NCI-H1436 treated with DMSO at 0.1 percent for 48 hours (cell line): ENCODE results near the gene RASGRF1.

Source experiments
- DNase-seq: peaks from one replicate; lab custom pipeline; 2025; lab: John Stamatoyannopoulos, UW

Gene RASGRF1

DNA sequence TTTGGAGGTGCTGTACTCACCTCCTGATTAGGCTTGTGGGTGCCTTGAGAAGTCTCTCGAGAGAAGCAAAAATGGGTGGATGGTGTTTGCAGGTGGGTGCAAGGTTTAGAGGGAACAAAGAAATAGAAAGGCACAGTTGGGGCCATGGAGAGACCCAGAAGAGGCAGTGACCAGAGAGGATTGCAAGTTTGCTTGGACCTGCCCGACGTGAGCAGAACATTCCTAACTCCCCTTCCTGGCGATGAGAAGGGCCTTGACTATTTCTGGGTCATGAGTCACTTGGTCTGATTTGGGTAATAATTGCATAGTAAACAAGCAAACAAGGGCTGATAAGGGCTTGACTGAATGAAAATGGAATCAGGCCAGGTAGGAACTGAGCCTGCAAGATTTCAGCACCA, 138.7 kb downstream of the RASGRF1 start:
- no peak for DNase-seq

DNA sequence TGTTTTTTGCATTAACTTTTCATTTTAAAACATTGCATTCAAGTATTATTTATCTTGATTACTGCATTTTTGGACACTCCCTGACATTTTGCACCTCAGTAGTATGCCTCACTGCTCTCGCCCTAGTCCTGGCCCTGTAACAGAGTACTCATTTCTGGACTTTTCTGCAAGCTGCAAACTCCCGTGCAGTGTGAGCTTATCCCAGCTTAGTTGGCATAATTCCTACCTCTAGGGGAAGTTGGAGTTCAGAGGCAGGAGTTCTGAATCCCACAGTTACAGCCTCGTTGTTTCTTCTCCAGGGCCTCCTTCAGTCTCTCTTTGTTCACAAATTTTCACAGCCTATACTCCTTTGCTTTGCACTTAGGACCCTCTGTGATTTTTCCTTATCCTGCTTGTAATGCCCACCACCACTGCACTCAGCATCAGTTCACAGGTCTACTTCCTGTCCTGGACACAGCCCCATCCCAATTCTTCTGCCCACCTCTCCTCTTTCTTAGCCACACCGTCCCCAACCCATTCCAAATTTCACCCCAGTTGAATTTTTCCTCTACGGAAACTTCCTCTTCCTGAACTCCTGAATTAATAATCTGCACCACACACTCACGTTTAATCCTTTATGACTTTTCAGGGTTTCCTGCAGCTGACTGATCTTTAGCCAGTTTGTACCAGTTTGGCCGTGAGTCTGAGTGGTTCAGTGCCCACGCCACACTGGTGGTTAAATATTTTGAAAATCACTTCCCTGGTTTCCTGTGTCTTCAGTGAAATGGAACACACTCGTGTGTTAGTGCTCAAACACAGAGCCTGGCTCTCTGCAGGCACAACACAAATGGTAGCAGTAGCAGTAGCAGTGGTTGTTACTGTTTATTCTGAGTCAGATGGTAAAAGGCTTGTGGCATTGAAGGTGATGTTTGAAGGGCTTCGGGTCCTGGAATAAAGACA, 139.4 kb downstream of the RASGRF1 start:
- DNase-seq, result no peak

GRCh38 chr15:78950343-78950742, 140.2 kb downstream of the RASGRF1 start:
- DNase-seq, result no peak

- DNase-seq, result no peak
Observed at GRCh38 chr15:78949461-78949860, 141.1 kb downstream of the RASGRF1 start.

GRCh38 chr15:78947506-78947905, 143.1 kb downstream of the RASGRF1 start:
- DNase-seq, result no peak

- no peak for DNase-seq
Observed at GRCh38 chr15:78946493-78946892, 144.1 kb downstream of the RASGRF1 start.

GRCh38 chr15:78944669-78945407, 145.7 kb downstream of the RASGRF1 start, which contains the start of gene CTSH:
Gene CTSH, minus strand, starts transcription at chr15:78945046. Its CDS starts 65 bp downstream, at chr15:78944981.
- DNase-seq, result no peak

GRCh38 chr15:78944202-78944625, 146.4 kb downstream of the RASGRF1 start:
- DNase-seq, result no peak

DNA sequence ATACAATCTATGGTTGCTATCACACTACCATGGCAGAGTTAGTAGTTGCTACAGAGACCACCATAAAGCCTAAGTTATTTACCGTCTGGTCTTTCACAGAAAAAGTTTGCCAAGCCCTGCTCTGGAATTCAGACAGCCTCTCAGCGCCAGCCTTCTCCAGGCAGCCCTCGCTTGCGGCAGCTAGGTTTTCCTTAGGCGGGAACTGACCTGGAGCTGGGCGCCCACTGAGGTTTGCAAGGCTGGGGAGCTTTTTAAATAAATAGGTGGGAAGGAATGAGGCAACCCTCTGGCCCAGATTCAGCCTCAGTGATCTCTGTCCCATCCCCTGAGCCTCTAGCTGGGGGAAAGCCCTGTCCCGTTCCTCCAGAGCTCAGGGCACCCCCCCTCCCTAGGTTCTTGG, 146.9 kb downstream of the RASGRF1 start:
- no peak for DNase-seq

GRCh38 chr15:78942741-78943140, 147.8 kb downstream of the RASGRF1 start:
- no peak for DNase-seq

- DNase-seq, result no peak
Observed at GRCh38 chr15:78938658-78939488, 151.7 kb downstream of the RASGRF1 start.

GRCh38 chr15:78937132-78937739, 153.3 kb downstream of the RASGRF1 start:
- DNase-seq, result no peak

GRCh38 chr15:78934655-78935023, 155.9 kb downstream of the RASGRF1 start:
- DNase-seq, result no peak

DNA sequence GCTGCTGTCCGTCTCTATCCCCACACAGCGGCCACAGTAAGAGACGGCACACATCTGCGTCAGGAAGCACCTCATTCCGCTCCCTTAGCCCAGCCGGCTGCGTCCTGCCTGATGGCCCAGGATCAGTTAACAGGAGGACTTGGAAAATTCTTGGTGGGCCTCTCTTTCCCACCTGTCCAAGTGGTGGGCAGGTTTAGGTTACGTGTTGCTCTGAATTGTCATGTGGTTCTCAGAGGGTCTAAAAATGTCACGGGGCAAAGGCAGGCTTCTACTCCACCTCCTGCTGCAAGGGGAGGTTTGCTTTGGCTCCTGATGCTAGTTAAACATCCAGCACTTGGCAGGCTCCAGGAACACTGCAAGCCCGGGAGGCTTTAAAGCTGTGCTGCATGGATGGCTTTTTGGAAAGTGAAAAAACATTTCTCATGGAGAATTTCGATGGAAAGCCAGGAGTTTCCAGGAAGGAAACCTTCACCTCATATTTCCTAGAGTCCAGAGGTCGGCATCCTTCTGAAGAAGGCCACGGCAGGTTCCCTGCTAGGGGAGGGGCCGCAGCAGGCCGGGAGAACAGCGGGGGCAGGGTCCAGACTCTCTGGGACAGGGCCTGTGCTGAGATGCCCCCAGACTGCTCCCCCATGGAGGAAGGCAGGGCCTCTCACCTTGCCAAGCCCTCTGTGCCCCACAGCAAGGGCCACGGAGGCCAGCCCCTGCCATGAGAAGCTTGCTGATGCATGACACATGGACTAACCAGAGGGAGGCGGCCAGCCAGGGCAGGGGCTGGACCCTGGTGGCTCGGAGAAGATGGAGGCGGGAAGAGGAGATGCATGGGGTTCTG, 156.5 kb downstream of the RASGRF1 start:
- DNase-seq, result no peak

- DNase-seq, result no peak
Observed at GRCh38 chr15:78933187-78933822, 157.3 kb downstream of the RASGRF1 start.

DNA sequence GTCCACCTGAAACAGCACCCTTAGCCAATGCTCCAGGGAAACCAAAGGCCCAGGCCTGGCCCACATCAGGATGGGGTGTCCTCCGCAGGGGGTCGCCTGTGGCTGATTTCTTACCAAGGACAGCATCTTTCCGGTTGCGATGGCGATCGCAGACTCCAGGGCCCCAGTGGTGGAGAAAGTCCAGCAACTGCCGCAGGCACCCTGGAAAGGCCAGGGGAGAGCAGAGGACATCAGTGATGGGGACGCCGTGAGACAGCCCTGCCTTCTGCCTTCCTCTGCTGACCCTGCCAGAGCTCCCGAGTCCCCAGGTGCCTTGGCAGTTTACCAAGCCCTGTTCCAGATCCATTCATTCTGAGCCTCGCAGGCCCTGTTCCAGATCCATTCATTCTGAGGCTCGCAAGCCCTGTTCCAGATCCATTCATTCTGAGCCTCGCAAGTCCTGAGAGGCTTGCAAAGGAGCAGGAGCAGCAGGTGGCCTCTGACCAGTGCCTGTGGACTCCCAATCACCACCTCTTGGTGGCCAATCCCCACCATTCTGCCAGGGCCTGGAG, 158.2 kb downstream of the RASGRF1 start:
- DNase-seq, result no peak

DNA sequence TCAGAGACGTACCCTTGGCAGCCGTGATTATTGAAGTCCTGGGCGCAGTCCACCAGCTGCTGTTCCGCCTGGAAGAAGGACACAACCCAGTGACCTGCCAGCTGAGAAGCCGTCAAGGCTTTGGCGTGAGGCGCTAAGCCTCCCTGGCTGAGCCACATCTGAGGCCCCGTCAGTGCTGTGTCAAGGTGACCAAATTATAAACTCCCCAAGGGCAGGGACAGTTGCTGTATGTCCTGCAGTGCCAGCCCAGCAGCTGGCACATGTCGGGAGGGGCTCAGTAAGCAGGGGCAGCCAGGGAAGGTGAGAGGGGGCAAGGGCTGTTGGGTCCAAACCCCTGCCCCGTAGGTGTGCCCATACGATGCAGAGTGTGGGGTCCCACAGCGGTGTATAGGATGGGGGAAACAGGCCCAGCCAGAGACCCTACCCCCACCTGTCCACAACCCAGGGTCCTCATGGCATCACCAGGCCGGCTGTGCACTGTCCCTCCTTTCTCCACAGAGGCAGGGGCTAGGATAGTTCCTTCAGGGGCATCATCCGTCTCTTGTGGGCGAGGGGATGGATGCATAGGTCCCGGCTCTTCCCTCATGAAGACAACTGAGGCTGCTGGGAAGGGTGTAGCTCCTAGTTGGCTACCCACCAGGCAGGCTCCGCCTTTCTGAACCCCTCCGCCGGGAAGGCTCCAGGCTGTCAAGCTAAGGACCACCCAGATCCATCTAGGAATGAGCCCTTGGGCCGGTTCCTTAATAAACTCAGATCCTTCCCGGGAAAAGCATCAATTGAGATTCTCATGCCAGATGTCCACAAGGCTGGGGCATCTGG, 158.9 kb downstream of the RASGRF1 start:
- no peak for DNase-seq

GRCh38 chr15:78930577-78931388, 159.8 kb downstream of the RASGRF1 start:
- no peak for DNase-seq
